Measurements from ENCODE around the gene COL1A2. TPM values are rescaled to one million over a fixed set of nuclear protein-coding genes. Genes with fewer than 3 reads are reported as not detected.

Gene COL1A2
- total RNA-seq, 1 experiment from 2014 or later = 42.1 TPM

- no peak overlapping the region for H4K8ac ChIP-seq (replicated peaks; ENCODE audit: insufficient read length, low read depth, low read length)
- H2BK120ac ChIP-seq (ENCODE audit: low read depth, low read length, poor library complexity, severe bottlenecking) = no peak overlapping the region
- WGBS (ENCODE audit: extremely low coverage, insufficient read length, low lambda C conversion rate) = no CpG with 5 or more reads among the region's 2 CpGs
- H3K79me1 ChIP-seq (ENCODE audit: insufficient read depth, low read depth, low read length, poor library complexity, severe bottlenecking) = no peaks in the 10 kb centered on the region
- no peak overlapping the region for H2BK12ac ChIP-seq (ENCODE audit: insufficient read length, low read depth, low read length)
- H2AFZ ChIP-seq (ENCODE audit: low read length) = no peak overlapping the region
- no peak overlapping the region for H3K4me2 ChIP-seq (ENCODE audit: insufficient read depth, insufficient read length, low read length)
- H3K4me1 ChIP-seq (ENCODE audit: insufficient read depth, low read length) = peaks cover 7% of the 10 kb centered on the region; the same call in 1 of the 2 replicates
- H3K23me2 ChIP-seq (ENCODE audit: insufficient read length, low read depth, low read length, poor library complexity, severe bottlenecking) = no peaks in the 10 kb centered on the region
- H3K4me3 Mint-ChIP-seq = no peak overlapping the region
- no peak overlapping the region for H2BK20ac ChIP-seq (ENCODE audit: low read depth, low read length, poor library complexity, severe bottlenecking)
- H3K79me2 ChIP-seq (ENCODE audit: insufficient read depth, low read length) = no peaks in the 10 kb centered on the region
- H3K27me3 ChIP-seq (ENCODE audit: insufficient read depth, low read length) = no peaks in the 10 kb centered on the region
- no peak overlapping the region for H2AK5ac ChIP-seq (ENCODE audit: insufficient read length, low read length)
- no peak for DNase-seq
- no peak overlapping the region for H3T11ph ChIP-seq (ENCODE audit: low read length)
- no peak overlapping the region for H3K56ac ChIP-seq (ENCODE audit: insufficient read length, low read depth, low read length)
- no peaks in the 10 kb centered on the region for H3K9me3 Mint-ChIP-seq
- no peak overlapping the region for H3K18ac ChIP-seq (ENCODE audit: insufficient read length, low read depth, low read length)
- H4K20me1 ChIP-seq (ENCODE audit: control insufficient read depth, insufficient read depth, insufficient read length) = no peaks in the 10 kb centered on the region
- no peaks in the 10 kb centered on the region for H3K36me3 Mint-ChIP-seq (ENCODE audit: insufficient read depth in 1 of 3, low read depth in 3 of 3)
- TF ChIP-seq CTCF (conservative IDR thresholded peaks at IDR 0.05) = no peak
- no peak overlapping the region for H3K27ac Mint-ChIP-seq
- no peak overlapping the region for H3K4ac ChIP-seq (ENCODE audit: low read depth, low read length)
- no peak overlapping the region for H2BK15ac ChIP-seq (ENCODE audit: low read depth, low read length)
- no peak overlapping the region for H3K14ac ChIP-seq (ENCODE audit: insufficient read depth, low read length)
- H3K9me3 ChIP-seq (ENCODE audit: control insufficient read depth, low read depth, low read length) = no peaks in the 10 kb centered on the region
- H3K23ac ChIP-seq (ENCODE audit: insufficient read length, low read depth, low read length) = no peak overlapping the region
- no peak overlapping the region for H4K5ac ChIP-seq (ENCODE audit: insufficient read length, low read depth, low read length)
- no peaks in the 10 kb centered on the region for H3K27me3 Mint-ChIP-seq (ENCODE audit: low read depth)
- H3K4me1 Mint-ChIP-seq = peaks cover 12% of the 10 kb centered on the region in 2 experiments
- no peak overlapping the region for H3K9ac ChIP-seq (ENCODE audit: extremely low read depth, insufficient read length, low read length)
- no peak overlapping the region for H2BK5ac ChIP-seq (ENCODE audit: insufficient read length, low read length)
- no peak overlapping the region for H3K27ac ChIP-seq (ENCODE audit: insufficient read length, low read depth, low read length)
- no peak overlapping the region for H4K91ac ChIP-seq (ENCODE audit: insufficient read length, low read depth, low read length)
Observed at GRCh38 chr7:94386416-94386815, 8.3 kb upstream of the COL1A2 start.

Data from H9 (cell line).